Activated CD8-positive, alpha-beta memory T cell treated with anti-CD3 and anti-CD28 coated beads for 48 hours (primary cell): ENCODE data around the gene PCGF3.
"Not testable (repeated sequence)": the region's sequence is repeated elsewhere in the genome, so short reads cannot be mapped to it uniquely, and the experiment has no call there.

Experiments used
- DNase-seq, 3 experiments: peaks; one replicate each; pipeline ENCODE4 v3.0.0-alpha.2; 2020; ENCODE audit warnings: low read depth in 2 of 3, low spot score in 2 of 3

Gene PCGF3

GRCh38 chr4:793941-794621, 88.4 kb downstream of the PCGF3 start:
- no peak for DNase-seq

DNA sequence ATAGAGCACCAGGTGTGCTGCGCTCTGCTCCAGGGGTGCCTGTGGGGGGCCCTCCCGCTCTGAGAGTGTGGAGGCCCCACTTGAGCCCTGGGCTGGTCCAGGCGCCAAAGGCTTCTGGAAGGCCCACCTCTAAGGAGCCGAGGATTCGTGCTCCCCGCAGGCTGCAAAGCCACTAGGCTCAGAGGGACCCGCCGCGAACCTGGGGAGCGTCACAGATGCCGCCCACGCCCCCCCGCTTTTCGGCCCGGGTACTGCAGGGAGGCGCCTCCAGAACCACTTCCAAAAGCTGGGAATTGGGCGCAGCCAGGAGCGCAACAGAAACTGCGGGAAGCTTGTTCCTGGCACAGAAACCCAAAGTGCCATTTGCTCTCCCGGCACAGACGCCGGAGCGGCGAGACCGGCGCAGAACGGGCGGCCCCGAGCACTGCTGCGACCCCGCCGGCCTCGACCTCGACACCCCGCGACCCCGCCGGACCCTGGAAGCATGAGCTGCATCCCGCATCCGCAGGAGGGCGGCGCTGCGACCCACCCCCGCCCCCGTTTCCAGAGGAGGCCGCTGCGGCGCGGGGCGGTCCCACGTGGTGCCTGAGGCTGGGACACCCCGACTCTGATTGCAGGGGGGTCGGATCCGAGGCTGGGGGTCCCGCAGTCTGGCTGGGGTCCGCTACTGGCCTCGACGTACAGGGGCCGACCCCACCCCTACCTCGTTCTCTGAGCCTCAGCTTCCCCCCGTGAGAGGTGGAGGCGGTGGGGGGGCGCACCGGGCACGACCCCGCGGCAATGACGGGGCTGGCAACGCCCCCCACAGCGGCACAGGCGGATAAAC, 89.5 kb downstream of the PCGF3 start:
- DNase-seq: no peak

DNA sequence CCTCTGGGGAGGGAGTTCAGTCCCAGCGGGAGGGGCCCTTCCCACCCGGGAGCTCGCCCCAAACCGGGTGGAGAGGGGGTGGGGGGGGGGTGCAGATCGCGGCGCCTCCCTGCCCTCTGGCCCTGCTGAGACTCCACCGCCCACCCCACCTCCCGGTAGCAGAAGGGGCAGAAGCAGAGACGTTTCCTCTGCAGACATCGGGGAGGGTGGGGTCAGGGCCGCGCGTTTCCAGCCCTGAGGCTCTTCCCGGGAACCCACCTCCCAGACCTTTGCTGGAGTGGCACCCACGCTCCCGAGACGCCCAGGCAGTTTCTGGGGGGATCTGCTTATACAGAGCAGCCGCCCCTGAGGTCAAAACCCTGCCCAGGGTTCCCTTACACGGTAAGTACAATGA, 90.1 kb downstream of the PCGF3 start:
- no peak for DNase-seq

DNA sequence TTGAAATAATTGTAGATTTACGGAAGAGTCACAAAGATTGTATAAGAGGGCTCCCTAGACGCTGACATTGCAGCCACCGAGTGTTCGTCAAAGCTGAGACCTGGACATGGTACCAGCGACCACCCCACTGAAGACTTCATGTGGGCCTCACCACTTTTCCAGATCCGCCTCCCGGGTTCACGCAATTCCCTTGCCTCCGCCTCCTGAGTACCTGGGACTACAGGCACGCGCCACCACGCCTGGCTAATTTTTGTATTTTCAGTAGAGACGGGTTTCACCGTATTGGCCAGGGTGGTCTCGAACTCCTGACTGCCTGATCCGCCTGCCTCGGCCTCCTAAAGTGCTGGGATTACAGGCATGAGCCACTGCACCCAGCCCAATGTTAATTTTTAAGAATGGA, 90.6 kb downstream of the PCGF3 start:
- DNase-seq: no peak

DNA sequence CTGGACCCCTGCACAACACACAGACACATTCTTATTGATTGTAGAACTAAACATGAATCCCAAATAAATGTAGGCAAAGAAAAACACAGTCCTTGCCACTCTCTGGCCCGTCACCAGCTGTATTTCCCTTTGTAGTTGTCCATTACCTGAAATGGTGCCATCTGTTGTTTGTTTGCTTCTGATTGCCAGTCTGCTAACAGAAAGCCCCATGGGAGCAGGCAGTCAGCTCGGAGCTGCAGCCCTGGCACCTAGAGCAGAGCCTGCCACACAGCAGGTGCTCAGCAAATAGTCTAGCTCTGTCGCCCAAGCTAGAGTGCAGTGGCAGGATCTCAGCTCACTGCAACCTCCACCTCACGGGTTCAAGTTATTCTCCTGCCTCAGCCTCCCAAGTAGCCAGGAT, 91.4 kb downstream of the PCGF3 start:
- no peak for DNase-seq

- DNase-seq: no peak
These were observed 95.9 kb downstream of the PCGF3 start for GRCh38 chr4:801436-802124.

DNA sequence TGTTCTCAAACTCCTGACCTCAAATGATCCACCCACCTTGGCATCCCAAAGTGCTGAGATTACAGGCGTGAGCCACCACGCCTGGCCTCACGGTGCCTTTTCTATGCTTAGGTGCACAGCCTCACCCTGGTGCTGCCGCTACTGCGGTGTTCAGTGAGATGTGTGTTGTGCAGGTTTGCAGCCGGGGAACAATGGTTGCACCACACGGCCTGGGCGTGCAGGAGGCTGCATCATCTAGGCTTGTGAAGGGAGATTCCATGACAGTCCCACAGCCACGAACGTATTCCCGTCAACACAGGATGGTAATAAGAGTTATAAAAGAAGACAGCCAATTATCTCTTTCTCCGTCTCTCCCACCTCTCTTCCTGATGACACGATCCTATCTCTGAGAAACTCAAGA, 98.3 kb downstream of the PCGF3 start:
- DNase-seq: no peak

GRCh38 chr4:804804-805203, 99.2 kb downstream of the PCGF3 start:
- DNase-seq: no peak

- DNase-seq: not testable (repeated sequence)
These were observed 101.3 kb downstream of the PCGF3 start for GRCh38 chr4:806979-807378.

DNA sequence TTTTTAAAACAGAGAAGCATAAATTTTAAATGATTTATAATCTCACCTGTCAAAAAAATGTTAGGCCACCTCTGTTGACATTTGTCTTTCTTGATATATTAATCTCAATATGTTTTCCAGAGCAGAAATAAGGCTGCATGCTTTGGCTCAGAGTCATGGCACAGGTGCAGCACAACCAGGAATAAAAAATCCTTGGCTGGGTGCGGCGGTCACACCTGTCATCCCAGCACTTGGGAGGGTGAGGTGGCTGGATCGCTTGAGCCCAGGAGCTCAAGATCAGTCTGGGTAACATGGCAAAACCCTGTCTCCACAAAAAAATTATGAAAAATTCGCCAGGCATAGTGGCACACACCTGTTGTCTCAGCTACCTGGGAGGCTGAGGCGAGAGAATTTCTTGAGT, 102.2 kb downstream of the PCGF3 start:
- no peak for DNase-seq

GRCh38 chr4:808860-809570, 103.4 kb downstream of the PCGF3 start:
- DNase-seq: no peak

DNA sequence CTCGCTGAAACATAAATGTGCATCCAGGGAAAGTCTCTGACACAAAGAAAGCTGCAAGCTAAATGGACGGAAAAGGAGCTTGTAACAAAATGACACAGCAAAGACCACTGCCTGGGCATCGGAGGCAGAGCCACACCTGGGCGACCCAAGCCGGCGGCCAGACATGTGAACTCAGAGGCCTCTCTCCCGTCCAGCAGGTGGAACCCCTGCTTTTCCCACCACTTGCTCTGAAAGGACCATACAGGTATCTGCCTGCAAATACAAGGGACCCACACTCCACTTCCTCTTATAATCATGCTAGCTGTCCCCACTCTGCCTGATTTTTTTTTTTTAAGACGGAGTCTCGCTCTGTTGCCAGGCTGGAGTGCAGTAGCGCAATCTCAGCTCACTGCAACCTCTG, 108.3 kb downstream of the PCGF3 start:
- no peak for DNase-seq

GRCh38 chr4:814312-814850, 108.7 kb downstream of the PCGF3 start:
- no peak for DNase-seq

- DNase-seq: no peak
These were observed 110.0 kb downstream of the PCGF3 start for GRCh38 chr4:815464-816146.

GRCh38 chr4:818106-818921, 112.7 kb downstream of the PCGF3 start:
- DNase-seq: no peak

DNA sequence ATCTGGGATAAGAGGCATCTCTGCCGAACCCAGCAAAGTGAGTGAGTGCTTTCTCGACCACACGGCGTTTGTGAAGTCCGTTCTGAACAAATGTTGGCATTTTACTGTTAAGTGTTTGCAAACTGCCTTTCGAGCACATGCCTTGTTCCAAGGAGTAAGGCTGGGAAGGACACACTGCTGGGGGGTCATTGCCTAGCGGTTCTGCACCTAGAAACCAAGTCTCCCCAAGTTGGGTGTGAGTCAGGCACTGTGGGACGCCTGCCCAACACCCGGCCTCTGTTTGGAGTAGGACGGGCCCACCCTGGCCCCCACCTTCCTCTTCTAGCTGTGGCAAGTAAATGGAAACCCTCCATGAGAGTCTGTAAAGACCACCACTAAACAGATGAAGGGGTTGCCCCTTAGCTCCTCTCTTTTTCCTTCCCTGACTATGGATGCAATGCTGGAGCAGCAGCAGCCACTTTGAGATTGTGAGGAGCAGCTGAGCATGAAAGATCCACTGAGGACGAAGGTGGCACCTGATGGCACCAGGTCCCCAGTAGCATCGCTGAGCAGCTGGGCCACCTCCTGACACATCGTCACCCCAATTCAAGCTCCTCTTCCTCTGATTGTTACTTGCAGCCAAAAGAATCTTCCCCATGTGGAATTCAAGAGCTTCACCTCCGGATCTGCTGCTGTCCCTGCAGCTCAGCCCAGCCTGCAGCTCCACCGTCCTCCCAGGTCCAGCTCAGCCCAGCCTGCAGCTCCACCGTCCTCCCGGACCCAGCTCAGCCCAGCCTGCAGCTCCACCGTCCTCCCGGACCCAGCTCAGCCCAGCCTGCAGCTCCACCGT, 114.0 kb downstream of the PCGF3 start:
- DNase-seq: no peak
